DMS79 treated with DMSO at 0.1 percent for 48 hours (cell line): Measurements from ENCODE around the gene PUDP.
"Not testable (repeated sequence)": the region's sequence is repeated elsewhere in the genome, so short reads cannot be mapped to it uniquely, and the experiment has no call there.

Experiments
- DNase-seq: peaks from one replicate; lab custom pipeline; 2025; lab: John Stamatoyannopoulos, UW

Gene PUDP

DNA sequence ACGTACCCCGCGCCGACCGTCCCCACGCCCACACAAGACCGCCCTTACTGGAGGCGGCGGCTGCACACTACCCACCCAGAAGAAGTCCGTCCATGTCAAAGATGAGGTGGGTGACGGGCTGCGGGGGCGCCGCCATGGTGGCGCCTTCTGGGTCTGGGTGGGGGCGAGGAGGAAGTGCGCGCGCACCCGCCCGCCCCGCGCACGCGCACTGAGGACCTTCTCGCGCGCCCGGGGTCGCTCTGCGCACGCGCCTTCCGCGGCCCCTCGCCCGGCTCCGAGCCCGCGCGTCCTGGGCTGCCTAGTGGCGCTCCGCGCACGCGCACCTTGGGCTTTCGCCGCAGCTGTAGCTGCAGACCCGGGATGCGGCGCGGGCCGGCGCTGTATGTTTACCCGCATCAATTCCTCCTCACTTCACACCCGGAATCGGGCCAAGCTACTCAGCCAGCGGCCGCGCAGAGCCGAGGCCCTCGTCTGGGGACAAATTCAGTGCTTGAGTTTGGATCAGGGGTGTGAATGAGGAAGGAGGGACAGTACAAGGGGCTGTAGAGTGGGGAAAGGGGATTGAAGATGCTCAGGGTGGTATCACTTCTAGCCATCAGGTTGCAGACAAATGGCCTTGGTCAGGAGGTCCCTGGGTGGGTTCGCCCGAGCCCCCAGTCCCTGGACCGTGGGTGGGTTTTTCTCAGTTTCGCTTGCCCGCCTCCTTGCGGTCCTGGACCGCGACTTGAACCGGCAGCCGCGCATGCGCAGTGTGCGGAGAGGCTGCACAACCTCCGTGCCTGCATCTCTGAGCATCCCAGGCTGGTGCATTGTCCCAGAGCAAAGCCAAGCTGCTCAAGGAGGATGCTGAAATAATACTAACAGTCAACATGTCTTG is at the start of gene PUDP:
Gene PUDP (minus strand): TSS at position 176 of the 877 bp plus-strand sequence. CDS start 40 bp downstream, at position 136.
- DNase-seq, result peak; percentile 37

DNA sequence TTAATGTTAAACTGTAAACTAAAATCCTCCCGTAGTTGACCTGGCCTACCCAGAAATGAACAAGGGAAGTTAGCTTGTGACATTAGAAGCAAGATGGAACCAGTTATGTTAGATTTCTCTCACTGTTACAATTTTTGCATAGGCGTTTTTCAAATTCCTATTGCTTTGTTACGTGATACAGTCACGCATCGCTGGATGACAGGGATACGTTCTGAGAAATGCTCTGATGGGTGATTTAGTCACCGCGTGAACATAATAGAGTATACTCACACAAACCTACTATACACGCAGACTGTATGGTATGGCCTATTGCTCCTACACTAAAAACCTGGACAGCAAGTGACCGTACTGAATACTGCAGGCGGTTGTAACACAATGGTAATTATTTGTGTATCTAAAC is 46.7 kb upstream of the PUDP start:
- DNase-seq, result no peak

DNA sequence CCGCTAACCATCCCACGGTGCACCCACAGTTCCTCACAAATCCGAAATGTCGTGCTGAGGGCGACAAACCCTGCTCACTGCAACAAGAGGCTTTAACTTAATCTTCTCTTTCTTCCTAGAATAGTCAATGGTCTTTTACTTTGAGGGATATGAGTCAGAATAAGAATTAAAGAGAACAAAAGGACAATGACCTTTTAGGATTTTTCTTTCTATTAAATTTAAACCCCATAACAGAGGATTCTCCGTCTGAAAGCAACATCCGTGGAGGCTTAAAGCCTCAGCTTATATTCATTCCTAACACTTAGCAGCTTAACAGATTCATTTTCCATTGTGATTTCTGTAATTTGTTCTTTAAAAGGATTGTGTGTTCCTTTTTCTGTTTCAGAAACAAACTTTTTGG is 44.9 kb upstream of the PUDP start:
- DNase-seq, result no peak

DNA sequence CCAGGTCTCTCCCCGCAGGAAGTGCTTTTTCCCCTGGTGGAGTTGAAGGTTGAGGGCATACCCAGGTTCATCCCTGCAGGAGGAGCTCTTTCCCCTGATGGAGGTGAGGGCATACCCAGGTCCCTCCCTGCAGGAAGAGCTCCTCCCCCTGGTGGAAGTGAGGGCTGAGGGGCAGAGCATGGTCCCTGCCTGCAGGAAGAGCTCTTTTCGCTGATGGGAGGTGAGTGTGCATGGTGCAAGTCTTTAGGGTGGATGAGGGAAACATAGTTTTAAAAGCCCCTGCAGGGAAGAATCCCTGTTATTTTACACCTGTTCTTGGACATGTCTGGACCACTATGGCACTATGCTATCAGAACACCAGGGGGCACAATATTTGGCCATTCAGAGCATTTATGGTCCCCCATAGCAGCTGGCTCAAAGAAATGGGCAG is 43.7 kb upstream of the PUDP start:
- no peak for DNase-seq

DNA sequence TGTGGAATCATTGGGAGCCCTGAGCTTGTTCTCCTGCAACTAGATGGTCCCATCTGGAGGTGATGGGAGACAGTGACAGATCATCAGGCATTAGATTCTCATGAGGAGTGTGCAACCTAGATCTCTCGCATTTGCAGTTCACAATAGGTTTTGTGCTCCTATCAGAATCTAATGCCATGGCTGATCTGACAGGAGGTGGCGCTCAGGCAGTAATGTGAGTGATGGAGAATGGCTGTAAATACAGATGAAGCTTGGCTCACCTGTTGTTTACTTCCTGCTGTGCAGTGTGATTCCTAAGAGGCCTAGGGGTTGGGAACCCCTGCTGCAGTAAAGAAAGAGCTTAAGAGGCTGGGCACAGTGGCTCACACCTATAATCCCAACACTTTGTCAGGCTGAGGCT is 42.2 kb upstream of the PUDP start:
- DNase-seq, result no peak

DNA sequence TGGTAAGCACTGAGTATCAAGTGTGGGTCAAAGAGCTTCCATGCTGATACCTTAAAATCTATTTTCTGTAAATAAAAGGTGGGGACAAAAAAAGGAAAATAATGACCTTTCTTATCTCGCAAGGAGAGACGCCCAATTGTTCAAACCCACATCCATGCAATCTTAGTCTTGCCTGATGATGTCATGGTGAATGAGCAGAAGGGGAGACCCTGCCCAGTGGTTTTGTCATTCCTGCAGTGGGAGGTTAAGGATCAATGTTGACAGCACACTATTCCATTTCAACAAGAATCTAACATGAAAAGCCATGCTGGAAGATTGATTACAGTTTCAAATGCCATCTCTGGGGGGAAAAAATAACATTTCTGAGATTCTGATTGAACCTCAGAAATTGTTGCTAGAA is 40.7 kb upstream of the PUDP start:
- no peak for DNase-seq

DNA sequence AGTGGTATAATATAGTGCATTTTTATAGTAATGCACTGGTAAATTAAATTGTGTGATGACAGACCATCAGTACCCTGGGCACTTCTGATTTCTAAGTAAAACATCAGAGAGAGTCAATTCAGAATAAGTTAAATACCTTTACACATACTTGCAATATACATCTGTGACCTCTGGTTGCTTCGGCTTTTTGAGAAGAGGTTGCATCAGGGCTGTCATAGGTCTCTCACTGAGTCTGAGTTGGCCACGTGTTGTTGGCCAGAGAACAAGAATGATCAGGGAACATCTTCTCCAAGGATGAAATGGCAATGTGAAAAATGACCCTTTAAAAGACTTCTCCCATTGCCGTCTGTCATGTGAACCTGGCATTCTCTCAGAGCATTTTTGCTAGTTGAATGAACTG is 36.9 kb upstream of the PUDP start:
- no peak for DNase-seq

DNA sequence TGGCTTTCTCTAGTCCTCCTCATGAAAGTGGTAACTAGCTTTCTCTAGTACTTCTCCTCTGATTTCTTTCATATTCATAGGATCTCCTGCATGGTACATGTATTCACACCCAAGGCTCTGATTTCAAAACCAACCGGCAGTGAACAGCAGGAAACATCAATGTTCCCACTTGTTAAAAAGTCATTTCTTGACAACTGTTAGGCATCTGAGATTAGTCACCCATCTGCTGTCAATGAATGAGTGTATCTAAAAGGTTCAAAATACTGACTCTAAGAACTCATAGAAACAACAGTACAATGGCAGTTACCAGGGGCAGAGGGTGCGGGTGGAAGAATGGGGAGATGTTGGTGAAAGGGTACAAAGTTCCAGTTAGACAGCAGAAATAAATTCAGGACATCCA is 31.5 kb upstream of the PUDP start:
- DNase-seq, result no peak

DNA sequence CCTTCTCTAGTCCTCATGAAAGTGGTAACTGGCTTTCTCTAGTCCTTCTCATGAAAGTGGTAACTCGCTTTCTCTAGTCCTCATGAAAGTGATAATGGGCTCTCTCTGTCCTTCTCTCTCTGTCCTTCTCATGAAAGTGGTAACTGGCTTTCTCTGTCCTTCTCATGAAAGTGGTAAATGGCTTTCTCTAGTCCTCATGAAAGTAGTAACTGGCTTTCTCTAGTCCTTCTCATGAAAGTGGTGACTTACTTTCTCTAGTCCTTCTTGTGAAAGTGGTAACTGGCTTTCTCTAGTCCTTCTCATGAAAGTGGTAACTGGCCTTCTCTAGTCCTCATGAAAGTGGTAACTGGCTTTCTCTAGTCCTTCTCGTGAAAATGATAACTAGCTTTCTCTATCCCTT is 30.9 kb upstream of the PUDP start:
- not testable (repeated sequence) for DNase-seq

DNA sequence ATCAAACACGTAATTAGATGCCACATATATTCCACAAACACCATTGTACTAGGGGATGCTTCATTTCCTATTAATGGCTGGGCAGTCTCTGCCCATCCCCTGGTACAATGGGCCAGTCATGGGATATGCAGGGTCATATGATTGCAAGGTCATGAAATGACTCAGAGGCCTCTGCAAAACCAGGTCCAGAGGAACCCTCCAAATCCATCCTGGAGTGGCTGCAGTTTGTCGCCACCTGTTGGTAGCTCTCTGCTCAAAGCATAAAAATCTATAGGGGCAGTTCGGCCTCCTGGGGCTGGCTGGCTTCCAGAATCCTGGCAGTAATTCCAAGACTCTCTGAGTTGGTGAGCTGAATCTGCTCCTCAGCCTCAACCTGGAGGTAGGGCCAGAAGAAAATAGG is 22.9 kb upstream of the PUDP start:
- DNase-seq, result no peak

DNA sequence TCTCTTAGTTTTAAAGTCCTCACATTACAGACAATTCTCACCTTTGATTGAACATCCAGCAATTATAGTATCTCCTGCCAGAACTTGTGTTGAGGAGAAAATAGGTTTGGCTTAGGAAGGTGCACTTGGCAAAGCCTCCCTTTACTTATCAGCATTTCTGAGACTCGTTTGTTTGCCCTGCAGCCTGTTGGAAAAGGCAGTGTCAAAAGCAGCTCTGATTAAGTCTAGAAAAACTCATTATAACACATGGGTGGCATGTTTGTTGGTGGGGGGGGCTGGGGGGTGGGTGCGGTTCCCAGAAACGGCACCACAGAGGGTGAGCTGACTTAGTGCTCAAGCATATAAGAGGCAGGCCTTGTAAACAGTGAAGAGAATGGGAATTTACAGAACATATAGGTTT is 21.7 kb upstream of the PUDP start:
- DNase-seq, result no peak

DNA sequence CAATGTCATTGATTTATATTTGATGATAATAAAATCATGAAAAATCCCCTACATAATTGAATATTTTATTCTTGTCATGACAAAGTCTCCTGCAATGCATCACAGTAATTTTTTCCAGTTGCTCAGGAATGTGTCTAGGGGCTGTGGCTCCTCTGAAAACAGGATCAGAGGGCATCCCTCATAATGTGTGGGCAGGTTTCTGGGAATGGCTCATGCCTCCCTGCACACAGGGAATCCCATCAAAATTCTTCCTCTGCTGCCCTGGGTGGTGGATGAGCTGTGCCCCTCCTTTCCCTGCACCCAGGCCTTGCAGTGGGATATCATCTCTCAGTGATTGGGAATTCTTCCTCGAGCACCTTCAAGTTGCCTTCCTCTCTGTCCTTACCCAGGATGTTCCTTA is 20.4 kb upstream of the PUDP start:
- no peak for DNase-seq

DNA sequence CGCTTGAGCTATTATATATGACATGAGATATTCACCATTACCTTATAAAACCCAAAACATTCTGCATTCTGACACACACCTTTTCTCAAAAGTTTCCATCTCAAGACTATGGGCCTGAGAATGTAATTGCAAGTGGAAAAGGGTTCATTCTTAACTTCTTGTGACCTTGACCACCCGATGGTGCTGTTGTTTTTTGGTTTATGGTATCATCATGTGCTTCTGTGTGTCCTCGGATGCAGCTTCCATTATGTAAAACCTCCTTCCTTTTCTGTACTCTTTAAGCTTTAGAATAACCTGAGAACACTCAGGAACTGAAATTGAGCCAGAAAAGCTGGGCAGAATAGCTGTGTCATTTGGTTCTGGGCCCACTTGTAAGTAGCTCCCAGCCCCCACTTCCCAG is 16.2 kb upstream of the PUDP start:
- no peak for DNase-seq

DNA sequence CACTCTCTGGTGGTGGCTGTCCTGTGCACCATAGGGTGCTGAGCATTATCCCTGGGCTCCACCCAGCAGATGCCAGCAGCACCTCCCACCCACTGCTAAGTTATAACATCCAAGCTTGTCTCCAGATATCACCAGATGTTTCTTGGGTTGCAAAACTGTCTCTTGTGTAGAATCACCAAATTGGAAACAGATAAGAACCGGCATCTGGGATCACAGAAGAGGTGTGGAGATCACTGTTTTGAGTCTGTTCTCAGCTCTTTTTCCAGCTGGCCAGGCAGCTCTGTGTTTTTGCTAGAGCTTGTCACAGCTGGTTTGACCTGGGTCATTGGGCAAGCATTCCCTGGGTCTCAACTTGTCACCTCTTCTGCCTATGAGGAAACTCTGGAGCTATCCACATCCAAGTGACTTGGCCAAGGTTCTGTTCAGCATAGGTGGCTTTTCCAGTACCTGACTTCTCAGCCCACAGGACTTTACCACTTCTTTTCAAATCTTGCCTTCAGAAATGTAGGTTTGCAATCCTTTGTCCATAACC is 15.3 kb upstream of the PUDP start:
- no peak for DNase-seq

DNA sequence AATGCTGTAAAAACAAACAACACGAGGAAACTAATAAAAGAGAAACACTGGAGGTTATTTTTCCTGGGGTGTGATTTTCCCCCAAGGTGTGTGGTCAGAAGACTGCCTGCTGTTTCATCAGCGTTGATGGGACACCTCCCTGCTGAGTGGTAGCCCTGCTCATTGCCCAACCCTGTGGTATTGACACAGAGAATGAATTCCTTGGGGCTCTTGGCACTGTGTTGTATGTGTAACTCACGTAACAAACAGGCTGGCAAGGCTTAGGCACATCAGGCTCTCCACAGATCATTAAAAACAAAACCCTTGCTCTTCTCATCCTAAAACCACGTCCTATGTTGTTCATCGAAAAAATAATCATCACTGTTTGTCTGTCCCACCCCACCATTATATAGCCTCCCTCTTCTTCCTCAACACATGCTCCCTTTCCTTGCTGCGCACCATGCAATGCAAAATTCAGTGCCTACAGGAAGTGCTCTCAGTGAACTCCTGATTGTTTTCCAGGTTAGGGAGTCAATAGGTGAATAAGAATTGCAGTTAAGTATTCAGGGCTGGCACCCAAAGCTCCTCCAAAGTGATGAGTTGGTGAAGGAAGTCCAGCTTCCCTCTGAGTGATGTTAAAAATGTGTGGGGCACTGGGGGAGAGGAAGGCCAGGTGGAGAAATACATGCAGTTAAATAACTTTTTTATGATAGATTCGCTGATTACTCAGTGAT is 11.4 kb upstream of the PUDP start:
- DNase-seq, result no peak

DNA sequence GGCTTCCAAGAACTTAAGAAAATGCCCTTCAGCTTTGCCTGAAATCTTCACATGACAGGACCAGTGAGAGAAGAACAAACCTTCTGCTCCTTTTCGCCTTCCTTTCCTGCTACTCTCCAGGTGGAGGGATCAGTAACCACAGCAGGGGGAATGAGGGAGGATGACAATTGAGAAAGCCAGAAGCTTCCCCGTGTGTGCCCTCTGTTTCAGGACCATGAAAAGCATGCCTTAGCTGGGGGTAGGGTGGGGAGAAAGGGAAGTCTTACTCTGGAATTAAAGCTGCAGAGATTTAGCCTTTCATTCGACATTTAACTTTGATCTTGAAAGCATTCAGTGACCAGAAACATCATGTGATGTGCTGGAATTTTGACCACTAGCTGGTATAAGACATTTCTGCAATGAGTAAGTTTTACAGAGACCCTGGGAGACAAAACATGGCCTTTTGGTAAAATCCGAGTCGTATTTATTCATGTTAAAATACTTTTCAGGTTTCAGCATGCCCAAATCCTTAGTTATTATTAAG is 10.6 kb upstream of the PUDP start:
- DNase-seq, result no peak

DNA sequence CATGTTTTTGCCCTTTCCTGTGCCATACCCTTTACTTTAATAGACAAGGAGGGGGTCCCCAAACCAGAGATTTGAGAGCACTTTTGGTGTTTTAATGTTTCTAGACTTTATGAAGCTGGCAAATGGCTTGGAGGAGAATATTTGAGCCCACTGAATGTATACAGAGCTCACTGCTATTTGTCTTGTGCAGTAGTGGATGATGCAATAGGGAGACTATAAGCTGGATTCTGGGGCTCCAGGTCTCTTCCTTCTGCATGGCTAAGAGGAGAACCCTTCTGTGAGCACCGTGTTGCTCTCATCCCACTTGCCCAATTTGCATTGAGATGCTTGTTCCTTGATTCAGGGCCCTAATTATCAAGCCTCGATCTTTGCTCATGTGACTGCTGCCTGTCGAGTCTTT is 8.9 kb upstream of the PUDP start:
- DNase-seq, result no peak

DNA sequence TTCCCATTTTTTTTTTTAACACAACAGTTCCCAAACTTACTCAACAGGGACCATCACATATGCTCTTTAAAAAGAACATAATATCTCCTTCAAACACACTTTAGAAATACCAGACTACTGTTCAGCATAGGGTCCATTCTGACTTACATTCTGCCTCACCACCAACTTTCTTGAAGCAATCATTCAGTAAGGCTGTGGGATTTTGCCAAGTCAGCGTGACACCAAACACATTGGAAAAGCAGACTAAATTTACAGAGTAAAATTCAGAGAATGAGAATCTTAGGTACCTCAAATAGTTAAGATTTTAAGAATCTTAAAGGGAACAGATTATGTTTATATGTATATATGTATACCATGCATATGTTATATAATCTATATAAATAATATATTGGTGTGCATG is 7.2 kb upstream of the PUDP start:
- DNase-seq, result no peak

DNA sequence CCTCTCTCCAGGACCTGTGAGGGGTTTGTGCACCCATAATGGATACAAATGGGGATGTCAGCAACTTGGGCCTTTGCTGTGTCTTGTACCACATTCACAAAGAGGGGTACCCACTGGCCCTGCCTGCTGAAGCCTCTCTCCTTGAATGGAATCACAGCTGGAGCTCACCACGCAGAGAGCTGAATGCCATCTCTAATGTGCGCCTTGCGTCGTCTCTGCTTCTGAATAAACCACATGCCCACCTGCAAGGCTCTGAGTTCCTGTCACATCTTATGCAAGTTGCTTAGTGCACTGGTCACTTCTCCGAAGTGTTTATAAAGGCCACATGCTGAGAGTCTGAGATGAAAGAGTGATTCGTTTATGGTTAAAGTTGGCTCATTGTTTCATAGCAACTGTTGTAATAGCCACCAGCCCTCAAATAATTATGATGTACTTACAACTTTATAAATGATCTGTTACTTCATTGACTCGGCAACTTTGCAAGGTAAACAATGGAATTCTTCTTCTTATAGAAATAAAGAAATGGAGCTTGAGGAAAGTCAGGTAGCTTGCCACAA is 6.2 kb upstream of the PUDP start:
- no peak for DNase-seq

DNA sequence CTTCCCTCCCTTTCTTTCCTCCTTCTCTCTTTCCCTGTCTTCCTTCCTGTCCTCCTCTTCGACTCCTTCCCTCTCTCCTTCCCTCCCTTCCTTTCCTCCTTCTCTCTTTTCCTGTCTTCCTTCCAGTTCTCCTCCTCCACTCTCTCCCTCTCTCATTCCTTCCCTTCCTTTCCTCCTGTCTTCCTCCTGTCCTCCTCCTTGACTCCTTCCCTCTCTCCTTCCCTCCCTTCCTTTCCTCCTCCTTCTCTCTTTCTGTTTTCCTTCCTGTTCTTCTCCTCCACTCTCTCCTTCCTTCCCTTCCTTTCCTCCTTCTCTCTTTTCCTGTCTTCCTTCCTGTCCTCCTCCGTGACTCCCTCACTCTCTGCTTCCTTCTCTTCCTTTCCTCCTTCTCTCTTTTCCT is 5.3 kb upstream of the PUDP start:
- DNase-seq, result no peak

DNA sequence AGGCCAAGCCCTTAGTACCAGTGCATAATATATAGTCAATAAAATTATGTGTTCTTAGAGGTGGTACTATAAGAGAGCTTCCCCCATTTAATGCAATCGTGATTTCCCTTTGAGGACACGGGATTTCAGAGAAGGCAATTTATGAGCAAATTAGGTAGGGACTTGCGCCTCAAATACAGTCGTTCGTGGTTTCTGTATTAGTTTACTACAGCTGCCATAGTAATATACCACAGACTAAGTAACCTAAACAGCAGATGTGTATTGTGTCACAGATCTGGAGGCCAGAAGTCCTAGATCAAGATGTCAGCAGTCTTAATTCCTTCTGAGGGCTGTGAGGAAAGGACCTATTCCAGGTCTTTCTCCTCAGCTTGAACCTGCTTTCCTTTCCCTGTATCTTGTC is 1.5 kb upstream of the PUDP start:
- DNase-seq, result no peak

DNA sequence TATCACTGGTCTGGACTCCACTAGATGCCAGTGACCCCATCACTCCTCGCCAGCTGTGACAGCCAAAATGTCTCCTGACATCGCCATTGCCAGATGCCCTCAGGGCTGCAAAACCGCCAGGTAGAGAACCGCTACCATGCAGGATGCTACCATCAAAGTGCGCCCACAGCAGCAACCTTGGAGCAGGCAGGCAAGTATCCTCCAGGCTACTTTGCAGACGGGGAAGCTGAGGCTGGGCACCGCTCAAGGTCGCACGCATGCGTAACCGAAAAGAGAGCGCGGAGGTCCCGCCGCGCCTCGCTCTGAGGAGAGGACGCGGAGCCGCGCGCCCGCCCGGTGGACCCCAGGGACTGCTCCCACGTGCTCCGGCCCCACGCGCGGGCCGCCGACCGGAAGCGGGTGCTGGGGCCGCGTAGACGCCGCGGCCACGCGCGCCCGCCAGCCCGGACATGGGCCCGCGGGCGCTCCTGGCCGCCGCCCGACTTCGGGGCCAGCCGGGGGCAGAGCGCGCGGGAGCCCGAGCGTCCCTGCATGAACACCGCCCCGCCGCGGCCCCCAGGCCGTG is 458 bp downstream of the PUDP start, which contains the start of gene STS:
Gene STS (plus strand): TSS at position 300 of the 565 bp plus-strand sequence. CDS start 105,488 bp downstream, outside the sequence.
- no peak for DNase-seq
